Activated naive CD8-positive, alpha-beta T cell treated with anti-CD3 and anti-CD28 coated beads, Interleukin-2, amount 50 U/mL, for 24 hours (primary cell): Measurements from ENCODE around the gene GJA3.

ENCODE experiments used
- ATAC-seq: fragments of 150-1000 bp; cut with Tn5 transposase; one replicate; pipeline ENCODE4 v1.10.0; 2021
- DNase-seq: peaks from one replicate; pipeline ENCODE4 v3.0.0; 2021
- H3K27ac Mint-ChIP-seq: one replicate; pipeline ENCODE4 v1.8.0; 2021; ENCODE audit warnings: mild to moderate bottlenecking, mixed read lengths
- H3K27me3 Mint-ChIP-seq: one replicate; pipeline ENCODE4 v1.8.0; 2021; ENCODE audit warnings: mixed read lengths
- H3K36me3 Mint-ChIP-seq: one replicate; pipeline ENCODE4 v1.8.0; 2021; ENCODE audit warnings: low read depth, mixed read lengths
- H3K4me1 Mint-ChIP-seq: one replicate; pipeline ENCODE4 v1.8.0; 2021; ENCODE audit warnings: mixed read lengths
- H3K4me3 Mint-ChIP-seq: one replicate; pipeline ENCODE4 v1.8.0; 2021; ENCODE audit warnings: mild to moderate bottlenecking, moderate library complexity, mixed read lengths
- H3K9me3 Mint-ChIP-seq: one replicate; pipeline ENCODE4 v1.8.0; 2021; ENCODE audit warnings: mixed read lengths

The GJA3 gene

GRCh38 chr13:20118268-20119140, 42.3 kb downstream of the GJA3 start:
- Mint-ChIP-seq H3K27me3 (peaks cover 4% of the 10 kb centered on the region), H3K36me3 (no peaks in the 10 kb centered on the region), H3K4me3 (peak overlapping the region; percentile 76), H3K27ac (no peak overlapping the region), H3K4me1 (peaks cover 20% of the 10 kb centered on the region), H3K9me3 (no peaks in the 10 kb centered on the region)
- ATAC-seq: peak; percentile 26
- DNase-seq: no peak

GRCh38 chr13:20116213-20116612, 44.6 kb downstream of the GJA3 start:
- Mint-ChIP-seq H3K4me3 (no peak overlapping the region), H3K4me1 (peaks cover 18% of the 10 kb centered on the region), H3K27me3 (peaks cover 4% of the 10 kb centered on the region), H3K9me3 (no peaks in the 10 kb centered on the region), H3K36me3 (no peaks in the 10 kb centered on the region), H3K27ac (no peak overlapping the region)
- no peak for DNase-seq
- no peak for ATAC-seq

GRCh38 chr13:20114066-20114610, 46.7 kb downstream of the GJA3 start:
- Mint-ChIP-seq H3K9me3 (no peaks in the 10 kb centered on the region), H3K4me1 (peaks cover 2% of the 10 kb centered on the region), H3K4me3 (no peak overlapping the region), H3K27ac (no peak overlapping the region), H3K27me3 (peaks cover under 1% of the 10 kb centered on the region), H3K36me3 (no peaks in the 10 kb centered on the region)
- ATAC-seq: no peak
- no peak for DNase-seq

GRCh38 chr13:20109037-20109436, 51.8 kb downstream of the GJA3 start:
- ATAC-seq (no peak), DNase-seq (no peak)
- Mint-ChIP-seq H3K27ac (no peak overlapping the region), H3K9me3 (no peaks in the 10 kb centered on the region), H3K27me3 (peaks cover 12% of the 10 kb centered on the region), H3K4me1 (no peaks in the 10 kb centered on the region), H3K4me3 (no peak overlapping the region), H3K36me3 (no peaks in the 10 kb centered on the region)

DNA sequence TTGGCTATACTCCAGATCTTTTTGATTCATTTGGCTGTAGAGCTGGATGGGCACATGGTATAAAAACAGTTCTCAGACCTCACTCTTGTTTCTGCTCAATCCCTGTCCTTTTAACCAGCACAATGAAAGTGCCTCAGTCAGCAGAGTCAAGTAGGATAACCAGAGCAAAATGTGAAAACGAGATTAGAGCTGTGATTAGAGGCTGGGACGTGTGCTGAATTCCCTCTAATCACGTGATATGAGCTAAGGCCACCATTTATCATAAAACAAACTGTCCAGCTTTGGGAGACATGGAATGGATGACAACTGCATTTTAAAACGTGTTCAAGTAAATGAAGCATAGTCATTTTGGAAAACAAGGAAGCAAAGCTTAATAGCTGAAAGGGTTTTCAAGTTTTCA, 54.1 kb downstream of the GJA3 start:
- no peaks in the 10 kb centered on the region for H3K9me3 Mint-ChIP-seq
- H3K27me3 Mint-ChIP-seq: peaks cover 23% of the 10 kb centered on the region
- DNase-seq (no peak), ATAC-seq (no peak)
- no peak overlapping the region for H3K4me3 Mint-ChIP-seq
- H3K36me3 Mint-ChIP-seq: no peaks in the 10 kb centered on the region
- no peak overlapping the region for H3K27ac Mint-ChIP-seq
- no peaks in the 10 kb centered on the region for H3K4me1 Mint-ChIP-seq

- Mint-ChIP-seq H3K4me1 (no peaks in the 10 kb centered on the region), H3K36me3 (no peaks in the 10 kb centered on the region), H3K27me3 (peaks cover 29% of the 10 kb centered on the region), H3K27ac (no peak overlapping the region), H3K9me3 (no peaks in the 10 kb centered on the region), H3K4me3 (no peak overlapping the region)
- ATAC-seq (no peak), DNase-seq (no peak)
Measured at GRCh38 chr13:20105161-20105689, 55.6 kb downstream of the GJA3 start.

- Mint-ChIP-seq H3K36me3 (no peaks in the 10 kb centered on the region), H3K27me3 (peaks cover 37% of the 10 kb centered on the region), H3K9me3 (no peaks in the 10 kb centered on the region), H3K27ac (no peak overlapping the region), H3K4me3 (no peak overlapping the region), H3K4me1 (no peaks in the 10 kb centered on the region)
- DNase-seq (no peak), ATAC-seq (no peak)
Measured at GRCh38 chr13:20102525-20103180, 58.2 kb downstream of the GJA3 start.

DNA sequence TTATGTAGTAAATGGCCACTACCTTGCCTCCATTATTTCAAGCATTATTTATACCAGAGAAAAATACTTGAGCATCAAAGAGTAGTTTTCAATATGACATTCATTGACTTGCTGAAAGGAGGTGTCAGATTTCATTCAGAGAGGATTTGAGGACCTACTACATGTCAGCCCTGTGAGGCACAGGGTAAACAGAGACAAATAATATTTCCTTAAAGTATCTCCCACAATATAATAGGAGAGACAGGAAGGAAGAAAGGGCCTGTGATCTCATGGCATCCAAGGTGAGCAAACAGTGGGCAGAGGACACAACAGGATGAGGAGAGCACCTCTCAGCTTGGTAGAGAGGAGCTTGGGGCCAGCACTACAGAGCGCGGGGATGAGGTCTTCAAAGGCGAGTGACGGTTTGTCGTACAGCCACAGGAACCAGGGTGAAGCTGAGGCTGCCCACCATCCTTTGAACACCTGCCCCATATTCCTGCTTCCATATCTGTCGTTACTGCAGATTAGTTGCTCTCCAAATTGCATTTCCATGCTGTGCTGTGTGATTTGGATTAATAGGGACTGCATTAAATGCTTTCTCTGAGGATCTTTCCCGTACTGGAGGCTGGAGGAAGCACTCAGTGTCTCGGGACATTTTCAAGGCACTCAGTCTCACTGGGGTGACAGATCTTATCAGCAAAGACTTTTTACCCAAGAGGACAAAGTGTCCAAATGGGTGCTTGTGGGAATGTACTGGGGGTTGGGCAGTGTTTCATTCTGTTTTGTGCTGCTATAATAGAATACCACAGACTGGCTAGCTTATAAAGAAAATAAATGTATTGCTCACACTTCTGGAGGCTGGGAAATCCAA, 59.2 kb downstream of the GJA3 start:
- no peak for DNase-seq
- no peak for ATAC-seq
- Mint-ChIP-seq H3K27ac (no peak overlapping the region), H3K4me1 (no peaks in the 10 kb centered on the region), H3K4me3 (no peak overlapping the region), H3K36me3 (no peaks in the 10 kb centered on the region), H3K27me3 (peaks cover 37% of the 10 kb centered on the region), H3K9me3 (no peaks in the 10 kb centered on the region)

DNA sequence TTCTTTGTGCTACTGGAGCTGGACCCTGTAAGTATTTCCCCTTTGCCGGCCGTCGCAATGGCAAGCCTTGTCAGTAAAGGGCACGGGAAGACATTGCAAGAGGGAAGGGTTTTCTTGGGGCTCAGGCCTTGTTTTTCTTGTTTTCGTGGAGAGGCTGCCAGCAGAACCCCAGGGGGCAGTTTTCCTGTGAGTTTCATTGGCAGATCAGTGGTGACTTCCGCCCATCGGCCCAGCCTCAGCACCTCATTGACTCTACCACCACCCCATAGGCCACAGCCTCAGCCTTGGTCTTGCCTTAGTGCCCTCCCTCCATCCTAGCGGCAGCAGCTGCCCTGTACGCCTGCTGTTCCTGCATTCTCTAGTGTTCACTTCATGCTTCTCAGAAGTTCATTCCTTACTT, 61.5 kb downstream of the GJA3 start:
- H3K9me3 Mint-ChIP-seq: no peaks in the 10 kb centered on the region
- DNase-seq: no peak
- no peak overlapping the region for H3K4me3 Mint-ChIP-seq
- peaks cover 28% of the 10 kb centered on the region for H3K27me3 Mint-ChIP-seq
- ATAC-seq: no peak
- H3K36me3 Mint-ChIP-seq: no peaks in the 10 kb centered on the region
- no peak overlapping the region for H3K27ac Mint-ChIP-seq
- H3K4me1 Mint-ChIP-seq: no peaks in the 10 kb centered on the region

DNA sequence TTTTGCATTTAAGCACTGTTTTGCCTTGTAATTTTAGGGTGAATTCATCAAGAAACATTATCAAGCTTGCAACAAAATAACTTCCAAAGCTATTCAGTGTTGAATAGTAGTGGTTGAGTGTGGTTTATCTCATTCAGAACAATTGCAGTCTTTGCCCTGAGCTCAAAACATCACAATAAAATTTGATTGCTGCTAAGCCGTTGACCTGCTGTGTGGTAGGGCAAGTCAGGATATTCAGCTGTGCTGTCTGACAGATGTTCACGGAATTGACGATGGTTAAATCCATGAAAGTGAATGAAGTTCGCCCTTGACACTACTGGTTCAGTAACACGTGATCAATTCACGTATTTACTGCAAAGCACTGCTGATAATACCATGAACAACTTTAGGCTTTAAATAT, 66.9 kb downstream of the GJA3 start:
- Mint-ChIP-seq H3K27me3 (peaks cover 7% of the 10 kb centered on the region), H3K4me1 (no peaks in the 10 kb centered on the region), H3K27ac (no peak overlapping the region), H3K9me3 (no peaks in the 10 kb centered on the region), H3K36me3 (no peaks in the 10 kb centered on the region), H3K4me3 (no peak overlapping the region)
- no peak for ATAC-seq
- DNase-seq: no peak

- Mint-ChIP-seq H3K27me3 (no peaks in the 10 kb centered on the region), H3K9me3 (no peaks in the 10 kb centered on the region), H3K27ac (no peak overlapping the region), H3K4me1 (no peaks in the 10 kb centered on the region), H3K36me3 (peaks cover 10% of the 10 kb centered on the region), H3K4me3 (no peak overlapping the region)
- DNase-seq: no peak
- no peak for ATAC-seq
Measured at GRCh38 chr13:20090349-20090748, 70.5 kb downstream of the GJA3 start.
